Measurements from ENCODE around the gene SPATA31C2.

Gene SPATA31C2

DNA sequence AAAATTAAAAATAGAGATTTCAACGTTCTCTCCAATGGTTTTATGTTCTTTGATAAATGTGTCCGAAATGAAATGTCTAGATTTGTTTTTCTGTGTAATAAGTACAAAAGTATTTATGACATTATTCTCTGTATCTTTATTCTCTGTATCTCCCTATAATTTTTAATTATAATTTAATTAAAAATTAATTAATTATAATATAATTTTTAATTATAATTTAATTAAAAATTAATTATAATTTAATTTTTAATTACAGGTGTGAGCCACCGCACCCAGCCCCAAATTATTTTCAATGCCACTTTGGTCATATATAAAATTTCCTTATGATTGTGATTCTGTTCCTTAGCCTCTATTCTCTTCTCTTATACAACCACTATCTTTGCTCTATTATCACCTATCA, 28.2 kb downstream of the SPATA31C2 start:
- no peaks in the 10 kb centered on the region for H3K79me2 ChIP-seq (ENCODE audit: insufficient read depth, low read length)
- H2AFZ ChIP-seq (ENCODE audit: low read length): no peak overlapping the region
- H4K20me1 ChIP-seq (ENCODE audit: insufficient read depth, low read length, poor library complexity, severe bottlenecking): no peaks in the 10 kb centered on the region
- H3K4me2 ChIP-seq (ENCODE audit: low read depth, low read length, poor library complexity, severe bottlenecking): no peak overlapping the region
- no peak overlapping the region for H3K9ac ChIP-seq (ENCODE audit: low read depth, low read length, poor library complexity, severe bottlenecking)
- H3K9me2 ChIP-seq (replicated peaks; ENCODE audit: low read depth, low read length): no peaks in the 10 kb centered on the region
- no peaks in the 10 kb centered on the region for H3F3A ChIP-seq (ENCODE audit: low read depth)
- no peaks in the 10 kb centered on the region for H3K4me1 ChIP-seq (ENCODE audit: insufficient read depth, low read length, poor library complexity, severe bottlenecking)
- no peak overlapping the region for H3K4me3 ChIP-seq (ENCODE audit: low read length, poor library complexity, severe bottlenecking)
- H3K27me3 ChIP-seq (ENCODE audit: insufficient read depth, low read length, poor library complexity, severe bottlenecking): no peaks in the 10 kb centered on the region
- TF ChIP-seq EZH2phosphoT487 (IDR thresholded peaks at IDR 0.05; ENCODE audit: borderline replicate concordance) (no peak), CTCF (conservative IDR thresholded peaks at IDR 0.05; ENCODE audit: low read length) (no peak)
- no peaks in the 10 kb centered on the region for H3K9me3 ChIP-seq (ENCODE audit: insufficient read depth, low read depth, low read length)
- H3K36me3 ChIP-seq (ENCODE audit: insufficient read depth, low read length): no peaks in the 10 kb centered on the region

- no peak overlapping the region for H3K4me3 ChIP-seq (ENCODE audit: low read length, poor library complexity, severe bottlenecking)
- H3K4me1 ChIP-seq (ENCODE audit: insufficient read depth, low read length, poor library complexity, severe bottlenecking): no peaks in the 10 kb centered on the region
- no peaks in the 10 kb centered on the region for H3K27me3 ChIP-seq (ENCODE audit: insufficient read depth, low read length, poor library complexity, severe bottlenecking)
- no peaks in the 10 kb centered on the region for H3K9me2 ChIP-seq (replicated peaks; ENCODE audit: low read depth, low read length)
- H3K36me3 ChIP-seq (ENCODE audit: insufficient read depth, low read length): no peaks in the 10 kb centered on the region
- no peaks in the 10 kb centered on the region for H3K9me3 ChIP-seq (ENCODE audit: insufficient read depth, low read depth, low read length)
- no peak overlapping the region for H2AFZ ChIP-seq (ENCODE audit: low read length)
- H4K20me1 ChIP-seq (ENCODE audit: insufficient read depth, low read length, poor library complexity, severe bottlenecking): no peaks in the 10 kb centered on the region
- no peak overlapping the region for H3K9ac ChIP-seq (ENCODE audit: low read depth, low read length, poor library complexity, severe bottlenecking)
- TF ChIP-seq EZH2phosphoT487 (IDR thresholded peaks at IDR 0.05; ENCODE audit: borderline replicate concordance): no peak
- H3K79me2 ChIP-seq (ENCODE audit: insufficient read depth, low read length): no peaks in the 10 kb centered on the region
- no peaks in the 10 kb centered on the region for H3F3A ChIP-seq (ENCODE audit: low read depth)
- H3K4me2 ChIP-seq (ENCODE audit: low read depth, low read length, poor library complexity, severe bottlenecking): no peak overlapping the region
Measured at GRCh38 chr9:88108779-88109178, 29.5 kb downstream of the SPATA31C2 start.

GRCh38 chr9:88106492-88106891, 31.8 kb downstream of the SPATA31C2 start:
- H3K4me1 ChIP-seq (ENCODE audit: insufficient read depth, low read length, poor library complexity, severe bottlenecking): no peaks in the 10 kb centered on the region
- H3K9me2 ChIP-seq (replicated peaks; ENCODE audit: low read depth, low read length): no peaks in the 10 kb centered on the region
- no peak overlapping the region for H3K4me3 ChIP-seq (ENCODE audit: low read length, poor library complexity, severe bottlenecking)
- peak; percentile 70 for TF ChIP-seq CTCF (conservative IDR thresholded peaks at IDR 0.05; ENCODE audit: low read length)
- no peak for TF ChIP-seq EZH2phosphoT487 (IDR thresholded peaks at IDR 0.05; ENCODE audit: borderline replicate concordance)
- no peaks in the 10 kb centered on the region for H3K79me2 ChIP-seq (ENCODE audit: insufficient read depth, low read length)
- no peak overlapping the region for H3K9ac ChIP-seq (ENCODE audit: low read depth, low read length, poor library complexity, severe bottlenecking)
- no peaks in the 10 kb centered on the region for H3K36me3 ChIP-seq (ENCODE audit: insufficient read depth, low read length)
- no peak overlapping the region for H3K4me2 ChIP-seq (ENCODE audit: low read depth, low read length, poor library complexity, severe bottlenecking)
- H3F3A ChIP-seq (ENCODE audit: low read depth): no peaks in the 10 kb centered on the region
- H4K20me1 ChIP-seq (ENCODE audit: insufficient read depth, low read length, poor library complexity, severe bottlenecking): no peaks in the 10 kb centered on the region
- H3K27me3 ChIP-seq (ENCODE audit: insufficient read depth, low read length, poor library complexity, severe bottlenecking): no peaks in the 10 kb centered on the region
- no peak overlapping the region for H2AFZ ChIP-seq (ENCODE audit: low read length)
- no peaks in the 10 kb centered on the region for H3K9me3 ChIP-seq (ENCODE audit: insufficient read depth, low read depth, low read length)

- no peak overlapping the region for H3K4me3 ChIP-seq (ENCODE audit: low read length, poor library complexity, severe bottlenecking)
- H3K9me2 ChIP-seq (replicated peaks; ENCODE audit: low read depth, low read length): no peaks in the 10 kb centered on the region
- H3K4me1 ChIP-seq (ENCODE audit: insufficient read depth, low read length, poor library complexity, severe bottlenecking): no peaks in the 10 kb centered on the region
- H4K20me1 ChIP-seq (ENCODE audit: insufficient read depth, low read length, poor library complexity, severe bottlenecking): no peaks in the 10 kb centered on the region
- H3K9me3 ChIP-seq (ENCODE audit: insufficient read depth, low read depth, low read length): no peaks in the 10 kb centered on the region
- H3K4me2 ChIP-seq (ENCODE audit: low read depth, low read length, poor library complexity, severe bottlenecking): no peak overlapping the region
- no peaks in the 10 kb centered on the region for H3K27me3 ChIP-seq (ENCODE audit: insufficient read depth, low read length, poor library complexity, severe bottlenecking)
- no peak overlapping the region for H2AFZ ChIP-seq (ENCODE audit: low read length)
- TF ChIP-seq EZH2phosphoT487 (IDR thresholded peaks at IDR 0.05; ENCODE audit: borderline replicate concordance): no peak
- TF ChIP-seq CTCF (conservative IDR thresholded peaks at IDR 0.05; ENCODE audit: low read length): no peak
- H3F3A ChIP-seq (ENCODE audit: low read depth): no peaks in the 10 kb centered on the region
- H3K79me2 ChIP-seq (ENCODE audit: insufficient read depth, low read length): no peaks in the 10 kb centered on the region
- H3K36me3 ChIP-seq (ENCODE audit: insufficient read depth, low read length): no peaks in the 10 kb centered on the region
- H3K9ac ChIP-seq (ENCODE audit: low read depth, low read length, poor library complexity, severe bottlenecking): no peak overlapping the region
Measured at GRCh38 chr9:88092797-88093331, 45.4 kb downstream of the SPATA31C2 start.
